ACC112 (cell line): ENCODE results near the gene SLC35E1.

Experiments used
- H2AFZ ChIP-seq: fragments of 200-600 bp; sonication (generic); one replicate; pipeline ENCODE4 v1.6.0; 2017; ENCODE audit warnings: antibody characterized with exemption, low read length; ENCODE audit not compliant: unreplicated experiment
- H3K27ac ChIP-seq: fragments of 200-600 bp; sonication (generic); 2 replicates; pipeline ENCODE4 v1.5.1; 2014; ENCODE audit warnings: low read depth, mild to moderate bottlenecking, antibody characterized with exemption, low read length, moderate library complexity
- H3K27me3 ChIP-seq: fragments of 200-600 bp; sonication (generic); 2 replicates; pipeline ENCODE4 v1.6.1; 2014; ENCODE audit warnings: mild to moderate bottlenecking, antibody characterized with exemption, low read length, moderate library complexity, mixed read lengths; ENCODE audit not compliant: insufficient read depth
- H3K36me3 ChIP-seq: fragments of 200-600 bp; sonication (generic); 2 replicates; pipeline ENCODE4 v1.6.1; 2016; ENCODE audit warnings: mild to moderate bottlenecking, antibody characterized with exemption, low read length, moderate library complexity, mixed read lengths; ENCODE audit not compliant: insufficient read depth
- H3K4me1 ChIP-seq: fragments of 200-600 bp; sonication (generic); one replicate; pipeline ENCODE4 v1.6.1; 2016; ENCODE audit warnings: low read length, mixed read lengths; ENCODE audit not compliant: insufficient read depth, unreplicated experiment, control insufficient read depth
- H3K4me3 ChIP-seq: fragments of 200-600 bp; sonication (generic); 2 replicates; pipeline ENCODE4 v1.5.1; 2014; ENCODE audit warnings: mild to moderate bottlenecking, low read depth, low read length
- H3K79me2 ChIP-seq: fragments of 200-600 bp; sonication (generic); one replicate; pipeline ENCODE4 v1.6.0; 2016; ENCODE audit warnings: low read length; ENCODE audit not compliant: control insufficient read depth, unreplicated experiment, insufficient read depth

Gene SLC35E1

GRCh38 chr19:16598848-16599247, 26.6 kb upstream of the SLC35E1 start:
- Histone ChIP-seq H3K36me3 (no peaks in the 10 kb centered on the region), H2AFZ (no peak overlapping the region), H3K27me3 (no peaks in the 10 kb centered on the region), H3K27ac (no peak overlapping the region), H3K79me2 (peaks cover 90% of the 10 kb centered on the region), H3K4me3 (no peak overlapping the region), H3K4me1 (no peaks in the 10 kb centered on the region)

- H3K4me3 ChIP-seq, result no peak overlapping the region
- H3K4me1 ChIP-seq, result no peaks in the 10 kb centered on the region
- no peaks in the 10 kb centered on the region for H3K36me3 ChIP-seq
- peaks cover 90% of the 10 kb centered on the region for H3K79me2 ChIP-seq
- H2AFZ ChIP-seq, result no peak overlapping the region
- H3K27ac ChIP-seq, result no peak overlapping the region
- no peaks in the 10 kb centered on the region for H3K27me3 ChIP-seq
Measured at GRCh38 chr19:16596399-16596798, 24.2 kb upstream of the SLC35E1 start.

- H3K4me1 ChIP-seq, result no peaks in the 10 kb centered on the region
- H3K79me2 ChIP-seq, result peaks cover 85% of the 10 kb centered on the region
- H3K4me3 ChIP-seq, result no peak overlapping the region
- H3K27me3 ChIP-seq, result no peaks in the 10 kb centered on the region
- no peak overlapping the region for H3K27ac ChIP-seq
- no peak overlapping the region for H2AFZ ChIP-seq
- H3K36me3 ChIP-seq, result no peaks in the 10 kb centered on the region
Measured at GRCh38 chr19:16595097-16595496, 22.9 kb upstream of the SLC35E1 start.

DNA sequence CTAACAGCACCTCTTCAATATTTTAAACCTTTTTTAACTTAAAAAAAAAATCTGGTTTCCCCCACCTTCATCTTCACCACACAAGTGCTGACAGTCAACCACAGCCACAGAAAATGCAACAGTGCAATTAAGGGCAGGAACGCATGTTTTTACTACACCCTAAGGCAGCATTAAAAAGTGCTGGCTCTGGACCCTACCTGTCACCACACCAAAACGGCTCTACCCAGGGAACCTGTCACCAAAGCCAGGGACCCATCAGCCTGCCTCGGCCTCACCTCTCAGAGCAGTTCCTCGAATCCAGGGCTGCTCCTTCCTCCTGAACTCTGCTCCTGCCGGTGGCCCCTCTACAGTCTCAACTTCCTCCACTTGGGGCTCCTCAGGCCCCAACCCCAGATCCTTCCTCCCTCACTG, 22.5 kb upstream of the SLC35E1 start:
- Histone ChIP-seq H3K27me3 (no peaks in the 10 kb centered on the region), H3K4me1 (no peaks in the 10 kb centered on the region), H3K36me3 (no peaks in the 10 kb centered on the region), H3K79me2 (peaks cover 85% of the 10 kb centered on the region), H2AFZ (no peak overlapping the region), H3K27ac (no peak overlapping the region), H3K4me3 (no peak overlapping the region)

- H2AFZ ChIP-seq, result no peak overlapping the region
- H3K4me3 ChIP-seq, result no peak overlapping the region
- H3K4me1 ChIP-seq, result no peaks in the 10 kb centered on the region
- H3K36me3 ChIP-seq, result no peaks in the 10 kb centered on the region
- no peaks in the 10 kb centered on the region for H3K27me3 ChIP-seq
- no peak overlapping the region for H3K27ac ChIP-seq
- H3K79me2 ChIP-seq, result peaks cover 86% of the 10 kb centered on the region
Measured at GRCh38 chr19:16594131-16594586, 21.9 kb upstream of the SLC35E1 start.

GRCh38 chr19:16593181-16593580, 21.0 kb upstream of the SLC35E1 start:
- Histone ChIP-seq H3K4me1 (peaks cover 9% of the 10 kb centered on the region), H3K79me2 (peaks cover 88% of the 10 kb centered on the region), H2AFZ (no peak overlapping the region), H3K4me3 (no peak overlapping the region), H3K27ac (no peak overlapping the region), H3K36me3 (no peaks in the 10 kb centered on the region), H3K27me3 (no peaks in the 10 kb centered on the region)

- no peak overlapping the region for H2AFZ ChIP-seq
- no peaks in the 10 kb centered on the region for H3K36me3 ChIP-seq
- H3K4me3 ChIP-seq, result no peak overlapping the region
- H3K27ac ChIP-seq, result no peak overlapping the region
- H3K4me1 ChIP-seq, result peaks cover 19% of the 10 kb centered on the region
- H3K79me2 ChIP-seq, result peaks cover 93% of the 10 kb centered on the region
- H3K27me3 ChIP-seq, result no peaks in the 10 kb centered on the region
Measured at GRCh38 chr19:16591803-16592556, 19.8 kb upstream of the SLC35E1 start.

DNA sequence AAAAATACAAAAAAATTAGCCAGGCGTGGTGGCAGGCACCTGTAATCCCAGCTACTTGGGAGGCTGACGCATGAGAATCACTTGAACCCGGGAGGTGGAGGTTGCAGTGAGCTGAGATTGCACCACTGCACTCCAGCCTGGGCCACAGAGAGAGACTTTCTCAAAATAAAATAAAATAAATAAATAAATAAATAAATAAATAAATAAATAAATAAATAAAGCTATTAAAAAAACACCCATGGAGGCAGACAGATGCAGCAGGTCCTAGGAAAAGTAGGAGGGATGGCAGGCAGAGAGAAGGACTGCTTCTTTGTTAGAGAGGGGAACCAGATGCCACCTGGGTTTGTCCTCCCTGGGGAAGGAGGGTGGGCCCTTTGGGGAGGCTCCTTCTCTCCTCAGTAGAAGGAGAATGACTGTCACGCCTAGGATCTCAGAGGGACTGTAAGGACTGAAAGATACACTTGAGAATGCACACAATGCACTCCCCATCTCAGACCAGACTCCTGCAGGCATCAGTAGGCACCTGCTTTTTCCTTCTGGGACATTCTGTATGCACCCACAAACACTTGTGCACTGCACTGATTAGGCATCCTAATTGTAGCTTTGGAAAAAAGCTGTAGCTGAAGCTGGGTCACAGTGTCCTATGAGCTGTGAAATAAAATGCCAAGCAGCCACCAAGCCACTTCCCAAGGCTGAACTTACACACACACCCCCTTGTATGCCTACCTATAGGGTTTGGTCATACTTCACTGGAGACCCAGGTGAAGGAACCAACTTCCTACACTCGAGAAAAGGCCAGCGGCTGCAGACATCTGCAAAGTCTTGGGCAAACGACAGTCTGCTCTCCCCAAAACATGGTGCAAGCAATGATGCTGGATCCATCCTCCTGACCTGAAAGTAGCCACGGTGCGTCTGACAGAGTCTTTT, 18.9 kb upstream of the SLC35E1 start:
- Histone ChIP-seq H3K79me2 (peaks cover 92% of the 10 kb centered on the region), H3K4me3 (no peak overlapping the region), H2AFZ (no peak overlapping the region), H3K27me3 (no peaks in the 10 kb centered on the region), H3K36me3 (no peaks in the 10 kb centered on the region), H3K27ac (no peak overlapping the region), H3K4me1 (peaks cover 25% of the 10 kb centered on the region)

DNA sequence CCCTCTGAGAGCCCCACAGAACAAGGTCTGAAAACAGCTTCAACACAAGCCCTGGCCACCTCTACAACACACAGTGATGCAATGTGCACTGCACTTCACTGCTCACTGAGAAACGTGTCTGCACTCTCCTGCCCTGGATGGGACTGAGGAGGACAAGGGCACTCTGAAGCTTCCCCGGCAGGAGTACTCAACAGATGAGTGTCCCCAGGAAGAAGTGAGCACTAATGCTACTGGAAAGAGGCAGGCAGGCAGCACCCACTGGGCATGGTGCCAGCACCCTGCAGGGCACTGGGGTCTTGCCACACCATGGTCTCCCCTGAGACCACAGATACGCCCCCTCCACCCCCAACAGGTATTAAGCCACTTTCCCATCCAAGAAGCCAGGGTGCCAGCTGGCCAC, 17.7 kb upstream of the SLC35E1 start:
- Histone ChIP-seq H2AFZ (no peak overlapping the region), H3K27ac (no peak overlapping the region), H3K27me3 (no peaks in the 10 kb centered on the region), H3K79me2 (peaks cover 91% of the 10 kb centered on the region), H3K36me3 (no peaks in the 10 kb centered on the region), H3K4me3 (no peak overlapping the region), H3K4me1 (peaks cover 37% of the 10 kb centered on the region)

DNA sequence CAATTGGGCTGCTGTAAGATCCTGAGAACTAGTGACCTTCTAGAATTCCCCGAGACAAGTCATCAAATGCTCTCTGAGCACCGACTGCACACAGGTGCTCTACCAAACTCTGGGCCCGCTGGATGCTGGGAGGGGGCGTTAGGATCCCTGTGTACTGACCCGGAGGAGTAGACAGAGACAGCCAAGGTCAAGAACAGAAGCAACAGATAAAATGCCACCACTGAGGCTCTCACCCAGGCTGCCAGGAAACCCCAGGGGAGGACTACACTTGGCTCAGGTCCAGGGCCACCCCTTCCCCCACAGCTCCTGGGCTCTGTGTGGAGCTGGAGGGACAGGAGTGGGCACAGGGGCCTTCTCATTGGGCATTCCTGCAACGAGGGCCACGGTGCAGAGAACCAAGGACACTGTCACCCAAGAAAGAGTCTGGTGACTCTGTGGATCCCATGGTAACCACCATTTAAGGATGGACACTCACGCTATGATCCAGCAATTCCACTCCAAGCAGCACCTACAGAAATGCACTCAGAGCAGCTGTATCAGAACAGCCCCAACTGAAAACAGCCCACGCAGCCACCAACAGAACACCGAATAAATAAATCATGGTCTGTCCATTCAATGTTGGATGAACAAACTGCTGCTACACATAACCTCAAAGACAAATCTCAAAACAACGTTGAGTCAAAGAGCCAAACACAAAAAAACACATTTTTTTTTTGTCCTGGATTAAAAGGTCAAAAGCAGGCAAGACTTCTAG, 16.8 kb upstream of the SLC35E1 start:
- Histone ChIP-seq H3K4me3 (no peak overlapping the region), H3K79me2 (peaks cover 85% of the 10 kb centered on the region), H3K4me1 (peaks cover 44% of the 10 kb centered on the region), H3K36me3 (no peaks in the 10 kb centered on the region), H3K27me3 (no peaks in the 10 kb centered on the region), H2AFZ (no peak overlapping the region), H3K27ac (no peak overlapping the region)
